Measurements from ENCODE around the gene RPAP2. TPM values are rescaled to one million over a fixed set of nuclear protein-coding genes. Genes with fewer than 3 reads are reported as not detected.

The RPAP2 gene
- total RNA-seq, 8 experiments from 2014 or later: 14.5 to 32.4 (median 21.3) TPM

DNA sequence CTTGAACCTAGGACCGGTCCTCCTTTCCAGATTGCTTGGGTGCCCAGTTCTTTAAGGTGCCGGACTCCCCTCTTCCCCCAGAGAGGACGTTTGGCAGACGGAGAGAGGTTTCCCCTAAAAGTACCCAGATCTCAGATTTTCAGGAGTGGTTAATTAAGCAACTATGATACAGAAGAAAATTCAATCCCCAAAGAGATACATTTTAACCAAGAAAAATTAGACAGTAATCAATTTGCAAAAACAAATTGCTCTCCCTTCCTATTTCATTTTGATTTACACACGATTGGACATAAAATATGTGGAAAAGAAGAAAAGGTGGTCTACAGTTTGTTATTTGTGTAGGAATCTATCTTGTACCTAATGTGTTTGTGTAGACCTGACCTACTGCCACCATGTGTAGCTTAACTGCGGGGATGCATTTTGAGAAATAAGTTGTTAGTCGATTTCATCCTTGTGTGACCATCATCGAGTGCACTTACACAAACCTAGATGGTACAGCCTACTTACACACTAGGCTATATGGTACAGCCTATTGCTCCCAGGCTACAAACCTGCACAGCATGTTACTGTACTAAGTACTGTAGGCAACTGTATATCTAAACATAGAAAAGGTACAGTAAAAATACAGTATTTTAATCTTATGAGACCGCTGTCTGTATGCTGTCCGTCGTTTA is 755 bp downstream of the RPAP2 start:
- in situ Hi-C loops (cut with MboI; ENCODE audit: low pct_unique_long_range_greater_than_20kb in 2 of 9, low sequenced_read_pairs in 9 of 9, unreplicated experiment in 9 of 9): loop anchor here in 4 of 9 experiments (25.0 kb wide), 3 partner anchors 287 to 313 kb away; no protein-coding TSS in a partner anchor
- WGBS, 10 experiments: 0 to 79% (median 36%) methylated on average over 5 to 10 of the region's 11 CpGs
- Histone ChIP-seq H3K4me3 (peak overlapping the region; percentile 78 to 90 (median 88)), H3K4me1 (replicated peaks in 1 of 2) (peaks cover 6 to 18% of the 10 kb centered on the region in 2 donors), H3K27ac (peak overlapping the region; percentile 88 to 94)
- ATAC-seq (replicated peaks in 6 of 8): no peak

DNA sequence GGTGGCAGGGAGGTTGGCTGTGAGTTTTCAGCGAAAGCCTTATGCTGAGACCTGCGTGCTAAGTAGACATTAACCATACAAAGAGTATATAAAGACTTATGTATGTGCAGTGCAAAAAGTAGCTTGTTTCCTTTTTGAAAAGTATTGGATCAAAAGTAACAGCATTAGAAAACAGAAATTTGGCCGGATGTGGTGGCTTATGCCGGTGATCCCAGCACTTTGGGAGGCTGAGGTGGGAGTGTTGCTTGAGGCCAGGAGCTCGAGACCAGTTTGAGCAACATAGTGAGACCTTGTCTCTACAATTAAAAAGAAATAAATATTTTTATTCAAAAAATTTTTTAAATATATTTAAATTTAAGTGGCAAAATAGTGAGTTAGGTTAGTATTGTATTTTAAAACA is 2.2 kb downstream of the RPAP2 start:
- ATAC-seq (replicated peaks in 6 of 8): no peak
- 65 to 100% (median 86%) methylated on average over 2 to 5 of the region's 5 CpGs for WGBS, 10 experiments
- in situ Hi-C loops (cut with MboI; ENCODE audit: low pct_unique_long_range_greater_than_20kb in 2 of 9, low sequenced_read_pairs in 9 of 9, unreplicated experiment in 9 of 9): loop anchor here in 3 of 9 experiments (25.0 kb wide), 1 partner anchor 311 kb away; no protein-coding TSS in a partner anchor

DNA sequence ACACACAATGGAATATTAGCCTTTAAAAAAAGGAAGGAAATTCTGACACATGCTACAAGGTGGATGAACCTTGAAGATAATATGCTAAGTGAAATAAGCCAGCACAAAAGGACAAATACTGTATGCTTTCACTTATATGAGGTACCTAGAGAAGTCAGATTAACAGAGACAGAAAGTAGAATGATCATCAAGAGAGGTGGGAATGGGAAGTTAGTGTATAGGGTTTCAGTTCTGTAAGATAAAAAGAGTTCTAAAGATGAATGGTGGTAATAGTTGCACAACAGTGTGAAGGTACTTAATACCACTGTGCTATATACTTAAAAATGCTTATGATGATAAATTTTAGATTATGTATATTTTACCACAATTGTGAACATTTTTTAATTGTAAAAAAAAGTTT is 7.2 kb downstream of the RPAP2 start:
- in situ Hi-C loops (cut with MboI; ENCODE audit: low pct_unique_long_range_greater_than_20kb in 2 of 9, low sequenced_read_pairs in 9 of 9, unreplicated experiment in 9 of 9): loop anchor here in 3 of 9 experiments (25.0 kb wide), 1 partner anchor 306 kb away; no protein-coding TSS in a partner anchor
- H3K4me1 ChIP-seq (replicated peaks in 1 of 2): peaks cover 0 to 3% of the 10 kb centered on the region in 2 donors
- H3K27ac ChIP-seq: no peak overlapping the region
- ATAC-seq (replicated peaks in 6 of 8): no peak
- no peak overlapping the region for H3K4me3 ChIP-seq

More for the DNA sequence above, 2.2 kb downstream of the RPAP2 start:
- peaks cover 6 to 18% of the 10 kb centered on the region in 2 donors for H3K4me1 ChIP-seq (replicated peaks in 1 of 2)
- H3K27ac ChIP-seq: no peak overlapping the region
- H3K4me3 ChIP-seq: no peak overlapping the region

DNA sequence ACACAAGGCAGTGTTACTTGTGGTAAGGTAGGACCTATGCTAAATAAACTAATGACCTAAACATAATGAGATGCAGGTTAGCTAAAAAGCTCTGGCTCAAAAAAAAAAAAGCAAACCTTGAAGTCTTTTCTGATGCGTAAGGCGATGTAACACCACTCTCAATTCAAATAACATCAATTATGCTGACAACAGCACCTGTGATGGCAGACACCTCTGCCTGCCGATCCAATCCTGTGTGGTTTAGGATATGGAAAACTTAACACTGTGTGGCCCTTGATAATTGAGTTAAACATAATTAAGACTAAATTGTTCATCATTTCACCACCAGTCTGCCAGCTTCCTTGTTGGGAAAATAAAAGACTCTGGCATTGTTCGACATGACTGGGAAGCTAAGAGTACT is 9.1 kb downstream of the RPAP2 start:
- 67 to 100% (median 82%) methylated on average over 1 to 4 of the region's 4 CpGs for WGBS, 10 experiments

DNA sequence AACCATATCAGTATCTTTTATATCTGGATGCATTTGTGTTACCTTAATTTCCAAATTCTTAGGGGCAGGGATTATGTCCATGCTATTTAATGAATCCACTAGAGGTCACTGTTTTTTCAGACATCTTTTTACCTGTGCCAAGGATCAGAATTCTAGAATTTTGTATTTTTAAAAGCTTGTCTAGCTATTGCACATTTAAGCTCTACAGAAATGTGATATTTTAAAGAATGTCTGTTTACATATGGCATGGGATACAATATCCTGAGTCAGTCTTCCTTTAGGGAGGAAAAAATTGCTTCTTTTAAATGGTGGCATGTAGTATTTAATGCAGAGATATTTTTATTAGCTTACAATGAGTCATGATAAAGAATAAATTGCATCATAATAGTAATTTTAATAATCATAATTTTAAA is 11.3 kb downstream of the RPAP2 start:
- Histone ChIP-seq H3K27ac (no peak overlapping the region), H3K4me1 (replicated peaks in 1 of 2) (no peaks in the 10 kb centered on the region), H3K4me3 (no peak overlapping the region)
- in situ Hi-C loops (cut with MboI; ENCODE audit: low pct_unique_long_range_greater_than_20kb in 2 of 9, low sequenced_read_pairs in 9 of 9, unreplicated experiment in 9 of 9): loop anchor here in 4 of 9 experiments (5.0 to 25.0 kb wide), 2 partner anchors 292 to 302 kb away; no protein-coding TSS in a partner anchor
- peak in 3 of 8 experiments; percentile 33 to 62 (median 40) for ATAC-seq (replicated peaks in 6 of 8)

More for the DNA sequence above, 9.1 kb downstream of the RPAP2 start:
- Histone ChIP-seq H3K4me1 (replicated peaks in 1 of 2) (no peaks in the 10 kb centered on the region), H3K4me3 (no peak overlapping the region), H3K27ac (no peak overlapping the region)
- in situ Hi-C loops (cut with MboI; ENCODE audit: low pct_unique_long_range_greater_than_20kb in 2 of 9, low sequenced_read_pairs in 9 of 9, unreplicated experiment in 9 of 9): loop anchor here in 3 of 9 experiments (25.0 kb wide), 1 partner anchor 304 kb away; no protein-coding TSS in a partner anchor
- no peak for ATAC-seq (replicated peaks in 6 of 8)

DNA sequence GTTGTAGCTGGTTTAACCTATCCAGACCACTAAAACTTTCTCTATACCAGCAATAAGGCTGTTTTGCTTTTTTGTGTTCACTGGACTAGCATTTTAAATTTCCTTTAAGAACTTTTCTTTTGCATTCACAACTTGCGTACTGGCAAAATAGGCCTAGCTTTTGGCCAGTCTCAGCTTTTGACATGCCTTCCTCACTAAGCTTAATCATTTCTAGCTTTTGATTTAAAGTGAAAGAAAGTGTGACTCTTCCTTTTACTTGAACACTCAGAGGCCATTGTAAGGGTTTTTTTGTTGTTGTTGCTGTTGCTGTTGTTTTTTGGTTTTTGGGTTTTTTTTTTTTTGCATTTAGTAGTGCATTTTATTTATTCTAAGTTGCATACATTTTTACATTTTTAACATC is 15.2 kb downstream of the RPAP2 start:
- ATAC-seq (replicated peaks in 6 of 8): no peak
- WGBS, 10 experiments: 89 to 100% (median 100%) methylated on average over 1 of the region's 1 CpG; no CpG with 5 or more reads in 1 of the 10 experiments
- Histone ChIP-seq H3K27ac (no peak overlapping the region), H3K4me3 (no peak overlapping the region), H3K4me1 (replicated peaks in 1 of 2) (no peaks in the 10 kb centered on the region)
- in situ Hi-C loops (cut with MboI; ENCODE audit: low pct_unique_long_range_greater_than_20kb in 2 of 9, low sequenced_read_pairs in 9 of 9, unreplicated experiment in 9 of 9): loop anchor here in 4 of 9 experiments (5.0 to 25.0 kb wide), 2 partner anchors 288 to 298 kb away; no protein-coding TSS in a partner anchor

DNA sequence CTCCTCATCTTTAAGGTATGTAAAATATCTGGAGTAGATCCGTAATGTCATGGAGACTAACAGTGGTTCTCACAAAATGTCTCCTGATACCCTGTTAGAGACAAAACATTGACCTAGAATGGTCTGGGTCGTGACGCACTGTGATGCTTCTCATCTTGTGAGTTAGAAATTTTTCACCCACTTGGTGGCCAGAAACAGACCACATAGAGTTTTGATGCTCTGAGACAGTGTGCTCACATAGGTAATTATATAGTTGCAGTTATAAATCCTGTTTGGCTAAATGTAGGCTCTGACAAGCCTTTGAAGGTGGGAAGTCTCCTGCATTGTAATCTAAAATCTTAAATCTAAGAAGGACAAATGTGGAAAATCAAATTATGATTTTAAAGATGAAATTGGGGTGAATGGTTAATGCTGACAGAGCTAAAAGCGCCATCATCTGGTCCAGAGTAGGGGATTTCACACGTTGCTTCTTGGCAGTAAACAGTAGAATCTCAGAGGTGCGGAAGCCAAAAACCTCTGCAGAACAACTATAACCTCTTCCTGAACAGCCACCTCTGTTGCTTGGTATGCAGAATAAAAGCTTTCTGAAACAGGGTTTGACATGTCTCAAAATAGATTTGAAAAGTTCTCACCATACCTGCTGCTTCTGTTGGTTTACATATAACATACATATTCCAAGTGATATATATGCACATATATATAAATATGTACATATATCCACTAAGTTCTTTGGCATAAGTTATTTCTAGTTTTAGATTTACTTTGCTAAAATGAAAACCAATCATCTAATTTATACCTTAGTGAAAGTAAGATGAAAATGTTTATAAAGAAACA is 17.1 kb downstream of the RPAP2 start:
- in situ Hi-C loops (cut with MboI; ENCODE audit: low pct_unique_long_range_greater_than_20kb in 2 of 9, low sequenced_read_pairs in 9 of 9, unreplicated experiment in 9 of 9): loop anchor here in 3 of 9 experiments (25.0 kb wide), 1 partner anchor 296 kb away; no protein-coding TSS in a partner anchor
- no peak overlapping the region for H3K27ac ChIP-seq
- H3K4me3 ChIP-seq: no peak overlapping the region
- WGBS, 10 experiments: 87 to 100% (median 89%) methylated on average over 1 to 6 of the region's 6 CpGs; no CpG with 5 or more reads in 1 of the 10 experiments
- peak in 3 of 8 experiments; percentile 52 to 97 (median 56) for ATAC-seq (replicated peaks in 6 of 8)
- no peaks in the 10 kb centered on the region for H3K4me1 ChIP-seq (replicated peaks in 1 of 2)

DNA sequence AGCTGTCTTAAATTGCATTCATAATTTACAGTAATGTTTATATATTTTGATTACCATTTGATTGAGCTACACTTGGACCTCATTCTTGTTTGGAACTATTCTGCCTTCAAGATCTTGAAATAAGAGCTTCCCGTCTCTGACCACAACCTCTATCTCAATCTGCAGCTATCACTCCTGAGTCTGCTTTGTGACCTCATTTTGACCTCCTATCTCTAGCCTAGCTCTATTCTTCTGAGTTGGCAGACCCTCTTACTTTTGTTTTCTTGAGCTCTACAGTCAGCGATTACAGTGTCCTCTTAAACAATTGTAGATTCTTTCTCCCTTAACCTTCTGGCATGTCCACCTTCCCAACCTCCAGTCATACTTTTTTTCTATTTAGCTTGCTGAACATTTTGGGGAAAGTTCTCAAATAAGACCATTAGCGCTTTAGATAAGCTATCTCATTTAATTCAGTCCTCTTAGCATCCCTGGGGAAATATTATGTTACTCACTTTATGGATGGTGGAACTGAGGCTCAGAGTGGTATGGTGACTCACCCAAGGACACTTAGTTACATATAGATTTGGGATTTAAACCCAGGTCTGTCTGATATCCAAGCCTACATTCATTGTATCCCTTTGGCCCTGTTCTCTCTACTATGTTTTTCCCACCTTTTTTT is 19.1 kb downstream of the RPAP2 start:
- in situ Hi-C loops (cut with MboI; ENCODE audit: low pct_unique_long_range_greater_than_20kb in 2 of 9, low sequenced_read_pairs in 9 of 9, unreplicated experiment in 9 of 9): loop anchor here in 3 of 9 experiments (25.0 kb wide), 1 partner anchor 294 kb away; no protein-coding TSS in a partner anchor
- Histone ChIP-seq H3K4me1 (replicated peaks in 1 of 2) (no peaks in the 10 kb centered on the region), H3K27ac (no peak overlapping the region), H3K4me3 (no peak overlapping the region)
- 62 to 100% (median 86%) methylated on average over 1 to 3 of the region's 3 CpGs for WGBS, 10 experiments
- no peak for ATAC-seq (replicated peaks in 6 of 8)

DNA sequence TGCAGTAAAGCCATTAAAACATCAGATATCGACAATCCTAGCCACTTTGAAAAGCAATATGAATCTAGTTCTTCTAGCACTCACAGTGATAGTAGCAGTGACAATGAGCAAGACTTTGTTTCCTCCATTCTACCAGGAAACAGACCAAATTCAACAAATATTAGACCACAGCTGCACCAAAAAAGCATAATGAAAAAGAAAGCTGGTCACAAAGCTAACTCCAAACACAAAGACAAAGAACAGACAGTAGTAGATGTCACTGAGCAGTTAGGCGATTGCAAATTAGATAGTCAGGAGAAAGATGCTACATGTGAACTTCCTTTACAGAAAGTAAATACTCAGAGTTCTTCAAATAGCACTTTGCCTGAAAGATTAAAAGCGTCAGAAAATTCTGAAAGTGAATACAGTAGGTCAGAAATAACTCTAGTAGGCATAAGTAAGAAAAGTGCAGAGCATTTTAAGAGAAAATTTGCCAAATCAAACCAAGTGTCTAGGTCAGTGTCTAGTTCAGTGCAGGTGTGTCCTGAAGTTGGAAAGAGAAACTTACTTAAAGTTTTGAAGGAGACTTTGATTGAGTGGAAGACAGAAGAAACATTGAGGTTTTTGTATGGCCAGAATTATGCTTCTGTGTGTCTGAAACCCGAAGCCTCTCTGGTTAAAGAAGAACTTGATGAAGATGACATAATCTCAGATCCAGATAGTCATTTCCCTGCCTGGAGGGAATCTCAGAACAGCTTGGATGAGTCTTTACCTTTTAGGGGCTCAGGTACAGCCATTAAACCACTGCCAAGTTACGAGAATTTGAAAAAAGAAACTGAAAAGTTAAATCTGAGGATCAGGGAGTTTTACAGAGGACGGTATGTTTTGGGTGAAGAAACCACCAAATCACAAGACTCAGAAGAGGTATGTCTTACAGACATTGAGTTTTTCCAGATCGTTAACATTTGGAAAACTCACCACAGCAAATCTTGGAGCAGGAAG is 24.9 kb downstream of the RPAP2 start:
- ATAC-seq (replicated peaks in 6 of 8): no peak
- no peaks in the 10 kb centered on the region for H3K4me1 ChIP-seq (replicated peaks in 1 of 2)
- H3K27ac ChIP-seq: no peak overlapping the region
- in situ Hi-C loops (cut with MboI; ENCODE audit: low pct_unique_long_range_greater_than_20kb in 2 of 9, low sequenced_read_pairs in 9 of 9, unreplicated experiment in 9 of 9): loop anchor here in 3 of 9 experiments (25.0 kb wide), 1 partner anchor 289 kb away; no protein-coding TSS in a partner anchor
- 94 to 100% (median 98%) methylated on average over 2 to 7 of the region's 7 CpGs for WGBS, 10 experiments
- H3K4me3 ChIP-seq: no peak overlapping the region

DNA sequence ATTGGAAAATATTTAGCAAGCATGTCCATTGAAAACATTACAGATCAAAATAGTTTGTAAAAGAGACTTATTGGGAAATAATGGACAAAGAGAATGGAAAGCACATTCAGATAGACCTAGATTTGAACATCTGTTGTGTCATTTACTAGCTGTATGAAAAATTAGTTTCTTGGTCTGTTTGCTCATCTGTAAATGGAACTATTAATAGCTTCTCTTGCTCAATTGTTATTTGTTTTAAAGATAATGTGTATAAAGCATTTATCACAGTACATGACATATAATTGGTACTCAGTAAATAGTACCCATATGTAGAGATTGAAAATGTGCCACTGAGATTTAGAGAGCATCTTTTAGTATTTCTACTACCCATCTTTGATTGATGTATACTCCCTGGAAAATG is 25.9 kb downstream of the RPAP2 start:
- in situ Hi-C loops (cut with MboI; ENCODE audit: low pct_unique_long_range_greater_than_20kb in 2 of 9, low sequenced_read_pairs in 9 of 9, unreplicated experiment in 9 of 9): loop anchor here in 3 of 9 experiments (25.0 kb wide), 1 partner anchor 288 kb away; no protein-coding TSS in a partner anchor
- H3K4me1 ChIP-seq (replicated peaks in 1 of 2): no peaks in the 10 kb centered on the region
- H3K4me3 ChIP-seq: no peak overlapping the region
- no peak for ATAC-seq (replicated peaks in 6 of 8)
- H3K27ac ChIP-seq: no peak overlapping the region

DNA sequence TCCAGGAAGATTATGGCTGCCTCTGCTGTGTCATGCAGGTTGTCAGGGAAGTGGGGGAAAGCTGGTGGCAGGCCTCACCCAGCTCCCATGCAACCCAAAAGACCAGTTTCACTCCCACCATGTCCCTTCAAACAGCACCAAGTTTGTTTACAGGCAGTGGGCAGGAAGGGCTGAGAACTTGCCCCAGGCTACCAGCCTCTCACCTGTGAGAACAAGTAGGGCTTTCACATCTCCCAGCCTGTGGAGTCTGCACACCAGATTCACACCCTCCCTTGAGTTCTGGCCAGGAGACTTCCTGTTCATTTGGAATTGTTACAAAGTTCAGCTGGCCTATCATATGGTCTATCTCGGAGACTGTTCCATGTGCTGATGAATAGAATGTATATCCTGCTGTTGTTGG is 27.8 kb downstream of the RPAP2 start:
- WGBS, 10 experiments: 83 to 100% (median 100%) methylated on average over 1 of the region's 1 CpG; no CpG with 5 or more reads in 4 of the 10 experiments
- in situ Hi-C loops (cut with MboI; ENCODE audit: low pct_unique_long_range_greater_than_20kb in 2 of 9, low sequenced_read_pairs in 9 of 9, unreplicated experiment in 9 of 9): no loop called here
- no peak for ATAC-seq (replicated peaks in 6 of 8)

DNA sequence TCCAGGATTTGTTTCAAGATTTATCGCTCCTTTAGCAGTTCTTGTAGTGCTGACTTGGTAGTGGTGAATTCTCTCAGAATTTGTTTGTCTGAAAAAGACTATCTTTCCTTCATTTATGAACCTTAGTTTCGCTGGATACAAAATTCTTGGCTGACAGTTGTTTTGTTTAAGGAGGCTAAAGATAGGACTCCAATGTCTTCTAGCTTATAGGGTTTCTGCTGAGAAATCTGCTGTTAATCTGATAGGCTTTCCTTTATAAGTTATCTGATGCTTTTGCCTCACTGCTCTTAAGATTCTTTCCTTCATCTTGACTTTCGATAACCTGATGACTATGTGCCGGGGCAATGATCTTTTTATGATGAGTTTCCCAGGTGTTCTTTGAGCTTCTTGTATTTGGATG is 28.9 kb downstream of the RPAP2 start:
- no peak overlapping the region for H3K27ac ChIP-seq
- no peak for ATAC-seq (replicated peaks in 6 of 8)
- in situ Hi-C loops (cut with MboI; ENCODE audit: low pct_unique_long_range_greater_than_20kb in 2 of 9, low sequenced_read_pairs in 9 of 9, unreplicated experiment in 9 of 9): no loop called here
- no peaks in the 10 kb centered on the region for H3K4me1 ChIP-seq (replicated peaks in 1 of 2)
- WGBS, 10 experiments: 90 to 100% (median 96%) methylated on average over 1 to 4 of the region's 4 CpGs
- no peak overlapping the region for H3K4me3 ChIP-seq

More for the DNA sequence above, 27.8 kb downstream of the RPAP2 start:
- no peak overlapping the region for H3K27ac ChIP-seq
- H3K4me1 ChIP-seq (replicated peaks in 1 of 2): no peaks in the 10 kb centered on the region
- no peak overlapping the region for H3K4me3 ChIP-seq

Measured in motor neuron (in vitro differentiated cells).